ENCODE data around the gene COL4A1. TPM values are rescaled to one million over a fixed set of nuclear protein-coding genes. Genes with fewer than 3 reads are reported as not detected.

Gene COL4A1
- polyA plus RNA-seq, 2 of the 4 experiments (the other 2 are of a cell fraction): 23.8 to 71.3 TPM

DNA sequence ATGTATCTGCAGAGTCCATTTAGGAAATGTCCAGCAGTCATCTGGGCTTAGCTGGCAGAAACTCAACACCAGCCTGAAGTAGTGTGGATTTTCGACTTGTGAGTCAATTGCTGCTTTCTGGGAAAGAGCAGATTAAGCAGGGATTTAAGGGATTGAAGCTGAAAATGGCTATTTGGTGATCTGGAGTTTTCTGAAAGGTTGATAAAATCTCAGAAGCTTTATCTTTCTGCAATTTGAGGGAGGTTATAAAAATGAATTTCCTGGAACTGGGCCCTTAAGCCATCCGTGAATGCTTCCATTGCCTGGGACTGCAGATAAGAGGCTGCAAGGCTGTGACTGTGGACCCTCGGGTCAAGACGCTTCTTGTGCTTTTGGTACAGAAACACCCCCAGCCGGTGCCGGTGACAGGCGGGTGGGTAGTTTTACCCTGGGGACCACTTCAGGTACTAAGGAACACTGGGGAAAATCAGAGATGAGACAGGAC, 61.5 kb downstream of the COL4A1 start:
- POLR2A ChIA-PET: no interaction called here
- FAIRE-seq: no peak

DNA sequence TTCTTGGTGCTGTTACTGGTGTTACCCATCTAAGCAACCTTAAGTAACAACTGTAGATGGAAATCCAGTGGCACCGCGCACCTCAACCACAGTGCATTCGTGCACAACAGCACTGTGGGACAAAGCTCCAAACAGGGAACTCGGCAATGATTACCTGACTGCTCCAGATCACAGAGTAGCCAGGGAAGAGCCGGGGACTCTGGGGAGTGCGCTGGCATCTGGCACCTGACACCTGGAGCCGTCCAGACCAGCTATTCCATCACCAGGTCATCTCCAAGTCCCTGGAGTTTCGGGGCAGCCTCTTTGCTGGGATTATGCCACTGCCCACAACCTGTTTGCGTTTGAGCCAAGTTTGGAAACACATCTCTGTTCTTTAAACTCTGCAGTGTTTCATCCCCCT, 62.0 kb downstream of the COL4A1 start:
- POLR2A ChIA-PET: no interaction called here
- FAIRE-seq: no peak

More for the DNA sequence above, 61.5 kb downstream of the COL4A1 start:
- Histone ChIP-seq H3K9me3 (no peaks in the 10 kb centered on the region), H3K27ac (no peak overlapping the region), H3K4me3 (no peak overlapping the region), H3K4me1 (peaks cover 11% of the 10 kb centered on the region), H3K4me2 (no peak overlapping the region)
- TF ChIP-seq CBX2 (IDR thresholded peaks at IDR 0.05; ENCODE audit: borderline replicate concordance, low read depth) (no peak), EHF (CRISPR knock-in tag; IDR thresholded peaks at IDR 0.05) (no peak), HOXB5 (CRISPR knock-in tag; IDR thresholded peaks at IDR 0.05) (no peak)
- CTCF ChIA-PET: interaction anchor here (1.3 to 2.3 kb wide), 3 partner anchors 12 to 59 kb away, joined by 3 to 10 read pairs (median 6); no protein-coding TSS in a partner anchor
- 95% methylated on average over 7 of the region's 7 CpGs for WGBS (ENCODE audit: missing lambda C conversion rate)
- DNase-seq (ENCODE audit: low read depth in 1 of 2, low spot score in 1 of 2): no peak
- ATAC-seq: no peak

DNA sequence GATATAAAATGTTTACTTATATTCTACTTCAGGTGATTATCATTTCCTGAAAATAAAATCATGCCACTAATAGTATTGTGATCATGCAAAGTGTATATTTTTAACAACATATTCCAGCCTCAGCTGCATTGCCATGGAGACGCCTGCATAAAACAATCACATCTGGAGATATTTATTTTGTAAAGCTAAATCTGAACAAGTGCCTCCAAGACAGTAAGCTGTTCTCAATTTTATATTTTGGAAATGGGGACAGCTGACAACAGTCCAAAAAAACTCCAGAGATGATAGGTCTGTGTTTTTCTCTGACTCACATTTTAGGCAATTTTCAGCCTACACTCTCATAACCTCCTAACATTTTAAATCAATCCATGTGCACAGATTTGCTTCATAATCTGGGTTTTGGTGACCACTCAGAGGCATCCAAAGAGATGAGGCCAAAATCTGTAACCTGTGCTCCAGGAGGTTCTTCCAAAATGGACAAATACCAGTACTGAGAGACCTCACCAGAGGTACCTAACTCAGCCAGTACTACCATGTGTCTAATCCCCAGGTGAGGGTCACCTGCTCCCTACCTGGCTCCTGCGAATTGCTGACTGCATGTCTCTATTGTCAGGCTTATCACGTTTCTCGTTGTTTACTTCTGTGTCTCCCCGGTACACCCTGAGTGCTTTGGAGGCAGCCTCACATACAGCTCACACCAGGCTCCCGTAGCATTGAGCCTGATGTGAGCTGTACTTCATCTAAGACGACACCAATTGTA, 62.7 kb downstream of the COL4A1 start:
- H3K9me3 ChIP-seq: no peaks in the 10 kb centered on the region
- POLR2A ChIA-PET: no interaction called here
- H3K4me2 ChIP-seq: no peak overlapping the region
- CTCF ChIA-PET: interaction anchor here (1.4 kb wide), 1 partner anchor 168 kb away, joined by 4 read pairs; no protein-coding TSS in a partner anchor
- H3K27ac ChIP-seq: no peak overlapping the region
- ATAC-seq (no peak), FAIRE-seq (no peak), DNase-seq (ENCODE audit: low read depth in 1 of 2, low spot score in 1 of 2) (no peak)
- TF ChIP-seq TP53 (CRISPR knock-in tag; IDR thresholded peaks at IDR 0.05) (no peak), RAD21 (conservative IDR thresholded peaks at IDR 0.05 in 1 of 2, IDR thresholded peaks at IDR 0.05 in 1 of 2) (no peak)
- WGBS (ENCODE audit: missing lambda C conversion rate): 90% methylated on average over 7 of the region's 7 CpGs
- no peak overlapping the region for H3K4me3 ChIP-seq
- H3K4me1 ChIP-seq: peaks cover 5% of the 10 kb centered on the region; the same call in 1 of the 3 replicates

More for the DNA sequence above, 62.0 kb downstream of the COL4A1 start:
- Histone ChIP-seq H3K4me1 (peaks cover 6% of the 10 kb centered on the region; the same call in 2 of the 3 replicates), H3K27ac (no peak overlapping the region), H3K4me3 (no peak overlapping the region), H3K4me2 (no peak overlapping the region), H3K9me3 (no peaks in the 10 kb centered on the region)
- CTCF ChIA-PET: no interaction called here
- 92% methylated on average over 9 of the region's 9 CpGs for WGBS (ENCODE audit: missing lambda C conversion rate)
- no peak for ATAC-seq
- no peak for TF ChIP-seq POLR2AphosphoS2 (conservative IDR thresholded peaks at IDR 0.05; ENCODE audit: low read length)
- no peak for DNase-seq (ENCODE audit: low read depth in 1 of 2, low spot score in 1 of 2)

DNA sequence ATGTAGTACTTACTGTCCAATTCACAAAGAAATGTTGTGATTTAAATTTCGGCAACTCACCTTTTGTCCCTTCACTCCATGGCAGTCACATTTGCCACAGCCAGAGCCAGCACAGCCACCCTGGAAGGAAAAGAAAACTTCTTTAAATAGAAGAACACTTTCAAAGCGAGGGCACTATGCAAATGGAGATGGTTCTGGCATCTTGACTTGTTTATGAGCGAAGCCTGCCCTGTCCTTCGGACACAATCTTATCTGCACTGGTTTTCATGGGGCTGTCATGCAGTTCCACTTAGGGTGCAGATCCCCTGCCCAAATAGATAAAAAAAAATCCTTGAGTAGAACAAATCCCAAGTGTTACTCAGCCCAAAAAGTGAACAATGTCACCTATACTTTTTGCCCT, 64.3 kb downstream of the COL4A1 start:
- peaks cover 2% of the 10 kb centered on the region; the same call in 1 of the 3 replicates for H3K4me1 ChIP-seq
- no peaks in the 10 kb centered on the region for H3K9me3 ChIP-seq
- no peak overlapping the region for H3K27ac ChIP-seq
- H3K4me2 ChIP-seq: no peak overlapping the region
- no peak overlapping the region for H3K4me3 ChIP-seq
- ChIA-PET CTCF (interaction anchor here (0.6 to 1.4 kb wide), 3 partner anchors 9 to 170 kb away, joined by 3 to 4 read pairs (median 3); no protein-coding TSS in a partner anchor), POLR2A (no interaction called here)
- ATAC-seq (no peak), DNase-seq (ENCODE audit: low read depth in 1 of 2, low spot score in 1 of 2) (no peak), FAIRE-seq (no peak)
- TF ChIP-seq HOXA7 (CRISPR knock-in tag; IDR thresholded peaks at IDR 0.05) (no peak), POLR2AphosphoS2 (conservative IDR thresholded peaks at IDR 0.05; ENCODE audit: low read length) (no peak), FOSL2 (IDR thresholded peaks at IDR 0.05) (no peak), FOSL2 (CRISPR knock-in tag; IDR thresholded peaks at IDR 0.05) (no peak), PHF8 (IDR thresholded peaks at IDR 0.05; ENCODE audit: borderline replicate concordance, low read depth) (no peak), ZNF302 (CRISPR knock-in tag; IDR thresholded peaks at IDR 0.05) (no peak), CBX8 (IDR thresholded peaks at IDR 0.05) (no peak), CHD2 (IDR thresholded peaks at IDR 0.05; ENCODE audit: low read length, partially characterized antibody) (no peak), TP53 (CRISPR knock-in tag; IDR thresholded peaks at IDR 0.05) (no peak), RARB (CRISPR knock-in tag; IDR thresholded peaks at IDR 0.05) (no peak), POLR2A (IDR thresholded peaks at IDR 0.05; ENCODE audit: low read length) (no peak), KDM5A (IDR thresholded peaks at IDR 0.05) (no peak), ZC3H11A (IDR thresholded peaks at IDR 0.05) (no peak)
- TF ChIP-seq, protein P1, sequence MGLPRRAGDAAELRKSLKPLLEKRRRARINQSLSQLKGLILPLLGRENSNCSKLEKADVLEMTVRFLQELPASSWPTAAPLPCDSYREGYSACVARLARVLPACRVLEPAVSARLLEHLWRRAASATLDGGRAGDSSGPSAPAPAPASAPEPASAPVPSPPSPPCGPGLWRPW (IDR thresholded peaks at IDR 0.05): no peak
- TF ChIP-seq, protein P2, sequence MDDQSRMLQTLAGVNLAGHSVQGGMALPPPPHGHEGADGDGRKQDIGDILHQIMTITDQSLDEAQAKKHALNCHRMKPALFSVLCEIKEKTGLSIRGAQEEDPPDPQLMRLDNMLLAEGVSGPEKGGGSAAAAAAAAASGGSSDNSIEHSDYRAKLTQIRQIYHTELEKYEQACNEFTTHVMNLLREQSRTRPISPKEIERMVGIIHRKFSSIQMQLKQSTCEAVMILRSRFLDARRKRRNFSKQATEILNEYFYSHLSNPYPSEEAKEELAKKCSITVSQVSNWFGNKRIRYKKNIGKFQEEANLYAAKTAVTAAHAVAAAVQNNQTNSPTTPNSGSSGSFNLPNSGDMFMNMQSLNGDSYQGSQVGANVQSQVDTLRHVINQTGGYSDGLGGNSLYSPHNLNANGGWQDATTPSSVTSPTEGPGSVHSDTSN (IDR thresholded peaks at IDR 0.05): no peak
- TF ChIP-seq, protein P3, sequence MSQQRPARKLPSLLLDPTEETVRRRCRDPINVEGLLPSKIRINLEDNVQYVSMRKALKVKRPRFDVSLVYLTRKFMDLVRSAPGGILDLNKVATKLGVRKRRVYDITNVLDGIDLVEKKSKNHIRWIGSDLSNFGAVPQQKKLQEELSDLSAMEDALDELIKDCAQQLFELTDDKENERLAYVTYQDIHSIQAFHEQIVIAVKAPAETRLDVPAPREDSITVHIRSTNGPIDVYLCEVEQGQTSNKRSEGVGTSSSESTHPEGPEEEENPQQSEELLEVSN (IDR thresholded peaks at IDR 0.05; ENCODE audit: borderline replicate concordance, low read depth): no peak
- TF ChIP-seq, protein P4, sequence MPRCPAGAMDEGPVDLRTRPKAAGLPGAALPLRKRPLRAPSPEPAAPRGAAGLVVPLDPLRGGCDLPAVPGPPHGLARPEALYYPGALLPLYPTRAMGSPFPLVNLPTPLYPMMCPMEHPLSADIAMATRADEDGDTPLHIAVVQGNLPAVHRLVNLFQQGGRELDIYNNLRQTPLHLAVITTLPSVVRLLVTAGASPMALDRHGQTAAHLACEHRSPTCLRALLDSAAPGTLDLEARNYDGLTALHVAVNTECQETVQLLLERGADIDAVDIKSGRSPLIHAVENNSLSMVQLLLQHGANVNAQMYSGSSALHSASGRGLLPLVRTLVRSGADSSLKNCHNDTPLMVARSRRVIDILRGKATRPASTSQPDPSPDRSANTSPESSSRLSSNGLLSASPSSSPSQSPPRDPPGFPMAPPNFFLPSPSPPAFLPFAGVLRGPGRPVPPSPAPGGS (IDR thresholded peaks at IDR 0.05): no peak
- TF ChIP-seq, protein P5, sequence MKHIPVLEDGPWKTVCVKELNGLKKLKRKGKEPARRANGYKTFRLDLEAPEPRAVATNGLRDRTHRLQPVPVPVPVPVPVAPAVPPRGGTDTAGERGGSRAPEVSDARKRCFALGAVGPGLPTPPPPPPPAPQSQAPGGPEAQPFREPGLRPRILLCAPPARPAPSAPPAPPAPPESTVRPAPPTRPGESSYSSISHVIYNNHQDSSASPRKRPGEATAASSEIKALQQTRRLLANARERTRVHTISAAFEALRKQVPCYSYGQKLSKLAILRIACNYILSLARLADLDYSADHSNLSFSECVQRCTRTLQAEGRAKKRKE (CRISPR knock-in tag; IDR thresholded peaks at IDR 0.05; ENCODE audit: low read depth): no peak
- TF ChIP-seq, protein P6, sequence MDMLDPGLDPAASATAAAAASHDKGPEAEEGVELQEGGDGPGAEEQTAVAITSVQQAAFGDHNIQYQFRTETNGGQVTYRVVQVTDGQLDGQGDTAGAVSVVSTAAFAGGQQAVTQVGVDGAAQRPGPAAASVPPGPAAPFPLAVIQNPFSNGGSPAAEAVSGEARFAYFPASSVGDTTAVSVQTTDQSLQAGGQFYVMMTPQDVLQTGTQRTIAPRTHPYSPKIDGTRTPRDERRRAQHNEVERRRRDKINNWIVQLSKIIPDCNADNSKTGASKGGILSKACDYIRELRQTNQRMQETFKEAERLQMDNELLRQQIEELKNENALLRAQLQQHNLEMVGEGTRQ (IDR thresholded peaks at IDR 0.05): no peak
- 85% methylated on average over 4 of the region's 4 CpGs for WGBS (ENCODE audit: missing lambda C conversion rate)

Measured in A549 (cell line).